HEK293 (cell line): ENCODE results near the gene ZCCHC14.

Source experiments
- ATF2 ChIP-seq: fragments of 450-650 bp; formaldehyde crosslinking; IDR thresholded peaks from 2 replicates; pipeline ENCODE4 v1.5.1; 2016; ENCODE audit warnings: missing biosample characterization, missing genetic modification characterization, low read depth
- HOXA7 ChIP-seq: sonication (generic); formaldehyde crosslinking; IDR thresholded peaks from 2 replicates; pipeline ENCODE4 v1.8.1; 2022; ENCODE audit warnings: missing genetic modification reagents, borderline replicate concordance
- ZBTB8A ChIP-seq: fragments of 450-650 bp; formaldehyde crosslinking; IDR thresholded peaks from 2 replicates; pipeline ENCODE4 v1.5.1; 2016; ENCODE audit warnings: missing biosample characterization, missing genetic modification characterization
- ZFP69B ChIP-seq: fragments of 450-650 bp; formaldehyde crosslinking; IDR thresholded peaks from 2 replicates; pipeline ENCODE4 v1.5.1; 2016; ENCODE audit warnings: missing biosample characterization, missing genetic modification characterization
- ZNF274 ChIP-seq, 2 experiments: fragments of 200-500 bp in 1 of 2; fragments of 450-650 bp in 1 of 2; sonication (Bioruptor generic) in 1 of 2; formaldehyde crosslinking in 1 of 2; IDR thresholded peaks; 2 replicates each; pipeline versions ENCODE4 v1.5.1 to v1.6.1; 2014 to 2016; ENCODE audit warnings: borderline replicate concordance in 1 of 2, inconsistent platforms in 1 of 2, low read length in 1 of 2, missing biosample characterization in 1 of 2, missing genetic modification characterization in 1 of 2
- ZNF280D ChIP-seq: fragments of 450-650 bp; formaldehyde crosslinking; IDR thresholded peaks from 2 replicates; pipeline ENCODE4 v1.5.1; 2016; ENCODE audit warnings: missing biosample characterization, missing genetic modification characterization
- ZNF292 ChIP-seq: fragments of 450-650 bp; formaldehyde crosslinking; IDR thresholded peaks from 2 replicates; pipeline ENCODE4 v1.5.1; 2016; ENCODE audit warnings: low read depth, missing biosample characterization, missing genetic modification characterization, borderline replicate concordance
- ZNF354C ChIP-seq: fragments of 450-650 bp; formaldehyde crosslinking; IDR thresholded peaks from 2 replicates; pipeline ENCODE4 v1.5.1; 2016; ENCODE audit warnings: missing biosample characterization, missing genetic modification characterization, low read depth, borderline replicate concordance
- ZNF639 ChIP-seq: fragments of 450-650 bp; formaldehyde crosslinking; IDR thresholded peaks from 2 replicates; pipeline ENCODE4 v1.5.1; 2016; ENCODE audit warnings: missing biosample characterization, missing genetic modification characterization
- ZNF660 ChIP-seq: fragments of 450-650 bp; IDR thresholded peaks from 2 replicates; pipeline ENCODE4 v1.5.1; 2018; ENCODE audit warnings: missing biosample characterization, mild to moderate bottlenecking, missing genetic modification characterization
- ZSCAN30 ChIP-seq: fragments of 450-650 bp; IDR thresholded peaks from 2 replicates; pipeline ENCODE4 v1.5.1; 2018; ENCODE audit warnings: missing biosample characterization, mild to moderate bottlenecking, missing genetic modification characterization, moderate library complexity
- TF ChIP-seq, protein P1 (sequence below): fragments of 450-650 bp; formaldehyde crosslinking; IDR thresholded peaks from 2 replicates; pipeline ENCODE4 v1.5.1; 2016; ENCODE audit warnings: missing biosample characterization, missing genetic modification characterization
- TF ChIP-seq, protein P2 (sequence below): fragments of 450-650 bp; formaldehyde crosslinking; IDR thresholded peaks from 2 replicates; pipeline ENCODE4 v1.5.1; 2016; ENCODE audit warnings: missing biosample characterization, missing genetic modification characterization

- TF ChIP-seq ZNF280D (tag by site-specific recombination) (no peak), ATF2 (no peak), ZNF639 (no peak), ZNF660 (tag by site-specific recombination) (no peak), ZSCAN30 (tag by site-specific recombination) (no peak), ZNF292 (tag by site-specific recombination) (no peak), ZFP69B (tag by site-specific recombination) (no peak), ZNF354C (tag by site-specific recombination) (no peak), ZBTB8A (no peak), ZNF274 (IDR thresholded peaks at IDR 0.05; ENCODE audit: low read length) (no peak), ZNF274 (tag by site-specific recombination; IDR thresholded peaks at IDR 0.05; ENCODE audit: borderline replicate concordance) (no peak), HOXA7 (CRISPR knock-in tag) (no peak)
- TF ChIP-seq, protein P1, sequence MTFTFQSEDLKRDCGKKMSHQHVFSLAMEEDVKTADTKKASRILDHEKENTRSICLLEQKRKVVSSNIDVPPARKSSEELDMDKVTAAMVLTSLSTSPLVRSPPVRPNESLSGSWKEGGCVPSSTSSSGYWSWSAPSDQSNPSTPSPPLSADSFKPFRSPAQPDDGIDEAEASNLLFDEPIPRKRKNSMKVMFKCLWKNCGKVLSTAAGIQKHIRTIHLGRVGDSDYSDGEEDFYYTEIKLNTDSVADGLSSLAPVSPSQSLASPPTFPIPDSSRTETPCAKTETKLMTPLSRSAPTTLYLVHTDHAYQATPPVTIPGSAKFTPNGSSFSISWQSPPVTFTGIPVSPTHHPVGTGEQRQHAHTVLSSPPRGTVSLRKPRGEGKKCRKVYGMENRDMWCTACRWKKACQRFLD (tag by site-specific recombination): no peak
- TF ChIP-seq, protein P2, sequence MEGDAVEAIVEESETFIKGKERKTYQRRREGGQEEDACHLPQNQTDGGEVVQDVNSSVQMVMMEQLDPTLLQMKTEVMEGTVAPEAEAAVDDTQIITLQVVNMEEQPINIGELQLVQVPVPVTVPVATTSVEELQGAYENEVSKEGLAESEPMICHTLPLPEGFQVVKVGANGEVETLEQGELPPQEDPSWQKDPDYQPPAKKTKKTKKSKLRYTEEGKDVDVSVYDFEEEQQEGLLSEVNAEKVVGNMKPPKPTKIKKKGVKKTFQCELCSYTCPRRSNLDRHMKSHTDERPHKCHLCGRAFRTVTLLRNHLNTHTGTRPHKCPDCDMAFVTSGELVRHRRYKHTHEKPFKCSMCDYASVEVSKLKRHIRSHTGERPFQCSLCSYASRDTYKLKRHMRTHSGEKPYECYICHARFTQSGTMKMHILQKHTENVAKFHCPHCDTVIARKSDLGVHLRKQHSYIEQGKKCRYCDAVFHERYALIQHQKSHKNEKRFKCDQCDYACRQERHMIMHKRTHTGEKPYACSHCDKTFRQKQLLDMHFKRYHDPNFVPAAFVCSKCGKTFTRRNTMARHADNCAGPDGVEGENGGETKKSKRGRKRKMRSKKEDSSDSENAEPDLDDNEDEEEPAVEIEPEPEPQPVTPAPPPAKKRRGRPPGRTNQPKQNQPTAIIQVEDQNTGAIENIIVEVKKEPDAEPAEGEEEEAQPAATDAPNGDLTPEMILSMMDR: no peak
Observed at GRCh38 chr16:87380881-87381280, 111.9 kb downstream of the ZCCHC14 start.
